Brain microvascular endothelial cell (primary cell): ENCODE measurements around the gene CNOT3.
"Not testable (repeated sequence)": the region's sequence is repeated elsewhere in the genome, so short reads cannot be mapped to it uniquely, and the experiment has no call there.

Experiments
- DNase-seq: peaks from one replicate; pipeline ENCODE4 v3.0.0-alpha.2; 2020
- H3K27ac ChIP-seq: fragments of 250-450 bp; sonication (Bioruptor Pico); 2 replicates; pipeline ENCODE4 v1.5.1; 2020; ENCODE audit warnings: mild to moderate bottlenecking, moderate library complexity
- H3K27me3 ChIP-seq: fragments of 250-450 bp; sonication (Bioruptor Pico); replicated peaks from 2 replicates; pipeline ENCODE4 v1.5.1; 2020; ENCODE audit warnings: mild to moderate bottlenecking
- H3K36me3 ChIP-seq: fragments of 250-450 bp; sonication (Bioruptor Pico); replicated peaks from 2 replicates; pipeline ENCODE4 v1.5.1; 2020; ENCODE audit warnings: mild to moderate bottlenecking
- H3K4me3 ChIP-seq: 2 replicates; pipeline ENCODE4 v1.5.1; 2011; ENCODE audit warnings: low read depth, mild to moderate bottlenecking, control low read depth, low read length, moderate library complexity
- CTCF ChIP-seq: IDR thresholded peaks from 2 replicates; pipeline ENCODE4 v1.5.1; 2011; ENCODE audit warnings: low read depth, mild to moderate bottlenecking, moderate library complexity, low read length, control low read depth, inconsistent platforms; ENCODE audit errors: missing control alignments
- in situ Hi-C: cut with HindIII; loops from 2 replicates; pipeline ENCODE4 v1.10.0; 2017; ENCODE audit warnings: low sequenced_read_pairs, low pct_ligation_motif_present

CNOT3 gene

GRCh38 chr19:54137699-54138488 is at the start of gene CNOT3:
Gene CNOT3 (plus strand): TSS chr19:54137762. CDS start chr19:54142979, 5,217 bp downstream.
- in situ Hi-C loops: no loop called here
- Histone ChIP-seq H3K36me3 (peaks cover 5% of the 10 kb centered on the region), H3K27ac (peak within 1 kb of the TSS; percentile 91), H3K27me3 (no peaks in the 10 kb centered on the region), H3K4me3 (peak within 1 kb of the TSS; percentile 73)
- DNase-seq: no peak
- TF ChIP-seq CTCF: no peak

GRCh38 chr19:54094426-54095000 is 43.0 kb upstream of the CNOT3 start:
- no peak for DNase-seq
- H3K27me3 ChIP-seq: no peaks in the 10 kb centered on the region
- no peak overlapping the region for H3K4me3 ChIP-seq
- no peak overlapping the region for H3K27ac ChIP-seq
- no peaks in the 10 kb centered on the region for H3K36me3 ChIP-seq
- no peak for TF ChIP-seq CTCF
- in situ Hi-C loops: no loop called here

DNA sequence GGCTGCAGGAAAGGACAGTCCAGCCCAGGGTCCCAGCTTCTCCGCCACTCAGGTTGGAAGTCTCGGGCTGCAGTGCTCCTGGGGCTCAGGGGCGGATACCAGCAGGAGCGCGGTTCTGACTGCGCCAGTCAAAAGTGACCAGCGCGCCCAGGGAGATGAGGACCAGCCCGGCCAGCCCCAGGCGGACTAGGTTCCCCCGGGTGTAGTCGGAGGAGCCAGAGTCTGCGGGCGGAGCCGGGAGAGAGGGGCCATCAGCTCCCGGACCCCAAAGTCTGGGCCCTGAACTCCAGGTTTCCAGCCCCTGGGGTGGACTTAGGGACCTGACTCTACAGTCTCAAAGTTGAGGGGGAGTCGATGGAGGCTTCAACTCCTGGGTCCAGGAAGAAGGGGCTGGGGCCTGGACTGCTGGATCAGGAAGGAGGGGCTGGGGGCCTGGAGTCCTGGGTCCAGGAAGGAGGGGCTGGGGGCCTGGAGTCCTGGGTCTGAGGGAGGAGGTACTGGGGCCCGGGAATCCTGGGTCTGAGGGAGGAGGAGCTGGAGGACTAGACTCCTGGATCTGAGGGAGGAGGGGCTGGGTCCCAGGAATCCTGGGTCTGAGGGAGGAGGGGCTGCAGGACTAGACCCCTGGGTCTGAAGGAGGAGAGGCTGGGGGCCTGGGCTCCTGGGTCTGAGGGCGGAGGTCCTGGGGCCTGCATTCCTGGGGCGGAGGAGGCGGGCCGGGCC is 42.3 kb upstream of the CNOT3 start:
- H3K27ac ChIP-seq: no peak overlapping the region
- no peaks in the 10 kb centered on the region for H3K27me3 ChIP-seq
- no peak for TF ChIP-seq CTCF
- DNase-seq: no peak
- in situ Hi-C loops: no loop called here
- H3K4me3 ChIP-seq: peak overlapping the region; percentile 37
- H3K36me3 ChIP-seq: no peaks in the 10 kb centered on the region

DNA sequence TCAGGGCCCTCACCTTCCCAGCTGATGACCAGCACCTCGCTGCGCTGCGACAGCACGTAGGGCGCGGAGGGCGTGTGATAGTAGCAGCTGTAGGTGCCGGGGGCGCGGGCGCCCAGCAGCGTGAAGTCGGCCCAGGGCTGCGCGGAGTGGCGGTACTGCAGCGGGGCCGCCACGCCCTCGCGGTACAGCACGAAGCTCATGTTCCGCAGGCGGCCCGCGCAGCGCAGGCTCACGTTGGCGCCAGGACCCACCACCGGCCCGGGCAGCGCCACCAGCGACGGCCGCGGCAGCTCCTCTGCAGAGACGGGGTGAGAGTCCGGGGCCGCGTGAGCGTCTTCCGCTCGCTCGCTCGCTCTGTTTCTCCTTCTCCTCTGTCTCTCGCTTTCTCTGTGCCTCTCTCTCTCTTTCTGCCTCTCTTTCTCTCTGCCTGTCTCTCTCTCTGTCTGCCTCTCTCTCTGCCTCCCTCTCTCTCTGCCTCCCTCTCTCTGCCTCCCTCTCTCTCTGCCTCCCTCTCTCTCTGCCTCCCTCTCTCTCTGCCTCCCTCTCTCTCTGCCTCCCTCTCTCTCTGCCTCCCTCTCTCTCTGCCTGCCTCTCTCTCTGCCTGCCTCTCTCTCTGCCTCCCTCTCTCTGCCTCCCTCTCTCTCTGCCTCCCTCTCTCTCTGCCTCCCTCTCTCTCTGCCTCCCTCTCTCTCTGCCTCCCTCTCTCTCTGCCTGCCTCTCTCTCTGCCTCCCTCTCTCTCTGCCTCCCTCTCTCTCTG is 41.5 kb upstream of the CNOT3 start:
- H3K27ac ChIP-seq, H3K36me3 ChIP-seq, DNase-seq, in situ Hi-C loops, H3K27me3 ChIP-seq: not testable (repeated sequence)
- peak overlapping the region; percentile 37 for H3K4me3 ChIP-seq

DNA sequence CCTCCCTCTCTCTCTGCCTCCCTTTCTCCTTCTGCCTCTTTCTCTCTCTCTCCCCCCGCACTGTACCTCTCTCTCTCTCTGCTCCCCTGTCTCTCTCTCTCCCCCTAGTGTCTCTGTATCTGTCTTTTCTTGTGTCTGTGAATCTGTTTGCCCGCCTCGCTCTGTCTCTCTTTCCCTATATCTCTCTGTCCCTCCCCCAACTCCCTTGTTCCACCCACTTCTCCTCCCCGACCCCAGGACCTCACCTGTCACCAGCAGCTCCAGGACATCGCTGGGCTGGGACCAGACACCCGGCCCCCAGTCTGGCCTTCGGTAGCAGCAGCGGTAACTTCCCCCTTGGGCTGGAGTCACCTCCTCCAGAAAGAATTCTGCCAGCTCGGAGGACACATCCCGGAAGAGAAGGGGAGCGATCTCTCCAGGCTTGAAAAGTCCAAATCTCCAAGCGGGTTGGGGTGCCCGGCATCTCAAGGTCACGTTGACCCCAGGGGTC is 40.9 kb upstream of the CNOT3 start:
- Histone ChIP-seq H3K27ac (no peak overlapping the region), H3K36me3 (no peaks in the 10 kb centered on the region), H3K4me3 (peak overlapping the region; percentile 41), H3K27me3 (no peaks in the 10 kb centered on the region)
- in situ Hi-C loops: no loop called here
- TF ChIP-seq CTCF: peak; percentile 65
- no peak for DNase-seq
